Upper lobe of left lung (tissue), 6 donors: Measurements from ENCODE around the gene NXPE1. TPM values are rescaled to one million over a fixed set of nuclear protein-coding genes. Genes with fewer than 3 reads are reported as not detected.

Experiments
- ATAC-seq, 2 donors: fragments of 200-7000 bp; cut with Tn5 transposase; one replicate each; pipeline ENCODE4 v1.9.1; 2022; ENCODE audit warnings: mild to moderate bottlenecking in 2 of 2, moderate library complexity in 2 of 2; ENCODE audit not compliant: low FRiP score in 2 of 2
- DNase-seq, 2 donors: peaks; one replicate each; pipeline ENCODE4 v3.0.0-alpha.2; 2019 to 2020
- H3K27ac ChIP-seq, 4 donors: fragments of 200-600 bp; sonication (generic); one replicate each; pipeline ENCODE4 v1.5.1; 2016 to 2019
- H3K27me3 ChIP-seq, 4 donors: fragments of 200-600 bp; sonication (generic); one replicate each; pipeline ENCODE4 v1.5.1; 2017 to 2019
- H3K36me3 ChIP-seq, 4 donors: fragments of 200-600 bp; sonication (generic); one replicate each; pipeline ENCODE4 v1.5.1; 2016 to 2019
- H3K4me1 ChIP-seq, 4 donors: fragments of 200-600 bp; sonication (generic); one replicate each; pipeline ENCODE4 v1.5.1; 2018 to 2019
- H3K4me3 ChIP-seq, 4 donors: fragments of 200-600 bp; sonication (generic); one replicate each; pipeline ENCODE4 v1.5.1; 2017 to 2019; ENCODE audit warnings: mild to moderate bottlenecking in 2 of 4, moderate library complexity in 1 of 4
- H3K9me3 ChIP-seq, 4 donors: fragments of 200-600 bp; sonication (generic); one replicate each; pipeline ENCODE4 v1.5.1; 2018 to 2019
- CTCF ChIP-seq, 6 experiments: fragments of 450-650 bp in 4 of 6; fragments of 200-600 bp in 2 of 6; sonication (generic) in 2 of 6; IDR thresholded peaks; one replicate each; pipeline ENCODE4 v1.5.1; 2016 to 2019; ENCODE audit warnings: antibody characterized with exemption in 6 of 6
- EP300 ChIP-seq, 4 donors: sonication (generic); formaldehyde crosslinking; IDR thresholded peaks; one replicate each; pipeline ENCODE4 v1.5.1; 2017; ENCODE audit warnings: antibody characterized with exemption in 4 of 4, control low read depth in 2 of 4
- POLR2A ChIP-seq, 4 donors: fragments of 450-650 bp; IDR thresholded peaks; one replicate each; pipeline ENCODE4 v1.5.1; 2016 to 2017; ENCODE audit warnings: antibody characterized with exemption in 4 of 4, mild to moderate bottlenecking in 2 of 4
- POLR2AphosphoS5 ChIP-seq, 2 donors: sonication (generic); formaldehyde crosslinking; IDR thresholded peaks; one replicate each; pipeline ENCODE4 v1.5.1; 2017; ENCODE audit warnings: antibody characterized with exemption in 2 of 2
- WGBS, 2 donors: methylation state at CpG; one replicate each; pipeline ENCODE4 v1.1.5; 2017 to 2018; 5-methylcytosine and 5-hydroxymethylcytosine counted together
- total RNA-seq, 6 donors: library from RNA; depleted of rRNA in 4 of 6; stranded (reverse); fragments of >200 nt in 4 of 6; gene quantifications; one replicate each; pipeline versions ENCODE4 v1.1.0 to v1.2.1, GENCODE V29; 2016 to 2021
- donor health status: DM: no; HTN: no; CAD: no; lungs with moderate emphysema.
- donor health status: DM: no; HTN: yes; CAD: no; lungs with severe emphysema.

Gene NXPE1
- total RNA-seq, 6 donors from 2014 or later: not detected

GRCh38 chr11:114482114-114482513 lies 77.6 kb downstream of the NXPE1 start:
- DNase-seq (no peak), ATAC-seq (no peak)
- H3K27ac ChIP-seq: no peak overlapping the region
- TF ChIP-seq POLR2AphosphoS5 (IDR thresholded peaks at IDR 0.05) (no peak), EP300 (IDR thresholded peaks at IDR 0.05) (no peak), POLR2A (IDR thresholded peaks at IDR 0.05) (no peak), CTCF (IDR thresholded peaks at IDR 0.05) (no peak)
- no peak overlapping the region for H3K4me3 ChIP-seq
- no peaks in the 10 kb centered on the region for H3K36me3 ChIP-seq
- no peaks in the 10 kb centered on the region for H3K27me3 ChIP-seq
- WGBS, 2 donors: 62 to 73% methylated on average over 1 of the region's 1 CpG
- no peaks in the 10 kb centered on the region for H3K9me3 ChIP-seq
- H3K4me1 ChIP-seq: no peaks in the 10 kb centered on the region

DNA sequence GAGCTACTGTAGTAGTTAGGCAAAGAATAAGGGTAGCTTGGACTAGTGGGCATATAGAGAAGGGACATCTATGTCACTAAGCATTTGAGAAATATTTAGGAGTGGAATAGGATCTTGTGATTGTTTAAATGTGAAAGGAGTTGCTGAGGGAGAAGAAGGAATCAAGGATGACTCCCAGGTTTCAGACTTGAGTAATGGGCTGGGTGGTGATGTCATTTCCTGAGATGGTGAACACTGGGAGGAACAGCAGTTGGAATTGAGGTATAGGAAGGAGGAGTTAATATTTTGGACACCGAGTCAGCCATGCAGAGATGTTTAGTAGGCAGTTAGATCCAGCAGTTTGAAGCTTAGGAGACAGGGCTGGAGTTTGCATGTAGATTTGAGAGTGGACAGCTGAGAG lies 80.3 kb downstream of the NXPE1 start:
- ATAC-seq (no peak), DNase-seq (no peak)
- Histone ChIP-seq H3K4me3 (no peak overlapping the region), H3K9me3 (no peaks in the 10 kb centered on the region), H3K27ac (no peak overlapping the region), H3K27me3 (no peaks in the 10 kb centered on the region), H3K4me1 (no peaks in the 10 kb centered on the region), H3K36me3 (no peaks in the 10 kb centered on the region)
- 89 to 90% methylated on average over 1 of the region's 1 CpG for WGBS, 2 donors
- TF ChIP-seq CTCF (IDR thresholded peaks at IDR 0.05) (no peak), POLR2A (IDR thresholded peaks at IDR 0.05) (no peak), EP300 (IDR thresholded peaks at IDR 0.05) (no peak), POLR2AphosphoS5 (IDR thresholded peaks at IDR 0.05) (no peak)

GRCh38 chr11:114478768-114479167 lies 80.9 kb downstream of the NXPE1 start:
- Histone ChIP-seq H3K36me3 (no peaks in the 10 kb centered on the region), H3K9me3 (no peaks in the 10 kb centered on the region), H3K27ac (no peak overlapping the region), H3K4me3 (no peak overlapping the region), H3K27me3 (no peaks in the 10 kb centered on the region), H3K4me1 (no peaks in the 10 kb centered on the region)
- ATAC-seq (no peak), DNase-seq (no peak)
- WGBS, 2 donors: 65 to 77% methylated on average over 4 of the region's 4 CpGs
- no peak for TF ChIP-seq EP300 (IDR thresholded peaks at IDR 0.05)
- no peak for TF ChIP-seq POLR2AphosphoS5 (IDR thresholded peaks at IDR 0.05)
- TF ChIP-seq CTCF (IDR thresholded peaks at IDR 0.05): no peak
- no peak for TF ChIP-seq POLR2A (IDR thresholded peaks at IDR 0.05)

DNA sequence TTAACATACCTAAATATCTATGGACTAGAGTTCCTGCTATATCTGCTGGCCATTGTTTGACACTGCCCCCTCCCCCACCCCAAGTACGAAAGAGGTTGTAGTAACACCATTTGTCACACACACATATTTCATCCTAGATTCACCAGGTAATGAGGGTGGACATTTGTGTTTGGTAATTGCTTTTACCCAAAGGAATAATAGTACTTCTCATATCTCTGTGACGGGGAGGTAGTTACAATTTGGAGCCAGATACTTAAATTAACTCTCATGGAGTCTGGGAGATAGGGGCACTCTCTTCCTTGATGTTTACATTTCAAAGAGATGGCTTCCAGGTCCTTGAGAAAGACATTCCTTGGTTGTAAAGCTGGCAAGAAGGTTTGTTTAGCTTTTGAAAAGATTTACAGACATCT lies 81.7 kb downstream of the NXPE1 start:
- Histone ChIP-seq H3K4me3 (no peak overlapping the region), H3K27me3 (no peaks in the 10 kb centered on the region)

More for the DNA sequence above, 81.7 kb downstream of the NXPE1 start:
- no peak for TF ChIP-seq POLR2AphosphoS5 (IDR thresholded peaks at IDR 0.05)
- no peak for TF ChIP-seq CTCF (IDR thresholded peaks at IDR 0.05)
- no peak for TF ChIP-seq EP300 (IDR thresholded peaks at IDR 0.05)
- TF ChIP-seq POLR2A (IDR thresholded peaks at IDR 0.05): no peak
- DNase-seq: no peak
- ATAC-seq: no peak
- H3K36me3 ChIP-seq: no peaks in the 10 kb centered on the region
- WGBS, 2 donors: 21 to 69% methylated on average over 2 of the region's 2 CpGs
- no peak overlapping the region for H3K27ac ChIP-seq
- H3K9me3 ChIP-seq: no peaks in the 10 kb centered on the region
- no peaks in the 10 kb centered on the region for H3K4me1 ChIP-seq
